ENCODE data around the gene TEKTIP1.
"Not testable (repeated sequence)": the region's sequence is repeated elsewhere in the genome, so short reads cannot be mapped to it uniquely, and the experiment has no call there.

DNA sequence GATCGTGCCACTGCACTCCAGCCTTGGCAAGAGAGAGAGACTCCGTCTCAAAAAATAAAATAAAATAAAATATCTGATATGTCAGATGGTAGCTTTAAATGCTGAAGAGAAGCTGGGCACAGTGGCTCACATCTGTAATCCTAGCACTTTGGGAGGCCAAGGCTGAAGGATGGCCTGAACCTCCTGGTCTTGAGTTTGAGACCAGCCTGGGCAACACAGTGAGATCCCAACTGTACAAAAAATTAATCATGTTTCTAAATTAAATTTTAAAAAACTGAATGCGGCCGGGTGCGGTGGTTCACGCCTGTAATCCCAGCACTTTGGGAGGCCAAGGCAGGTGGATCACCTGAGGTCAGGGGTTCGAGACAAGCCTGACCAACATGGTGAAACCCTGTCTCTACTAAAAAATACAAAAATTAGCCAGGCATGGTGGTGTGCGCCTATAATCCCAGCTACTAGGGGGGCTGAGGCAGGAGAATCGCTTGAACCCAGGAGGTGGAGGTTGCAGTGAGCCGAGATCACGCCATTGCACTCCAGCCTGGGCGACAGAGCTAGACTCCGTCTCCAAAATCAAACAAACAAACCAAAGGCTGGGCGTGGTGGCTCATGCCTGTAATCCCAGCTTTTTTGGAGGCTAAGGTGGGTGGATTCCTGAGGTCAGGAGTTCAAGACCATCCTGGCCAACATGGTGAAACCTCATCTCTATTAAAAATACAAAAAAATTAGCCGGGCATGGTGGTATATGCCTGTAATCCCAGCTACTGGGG lies 45.2 kb downstream of the TEKTIP1 start:
- TF ChIP-seq POLR2A (IDR thresholded peaks at IDR 0.05): not testable (repeated sequence)
- TF ChIP-seq, protein P1, sequence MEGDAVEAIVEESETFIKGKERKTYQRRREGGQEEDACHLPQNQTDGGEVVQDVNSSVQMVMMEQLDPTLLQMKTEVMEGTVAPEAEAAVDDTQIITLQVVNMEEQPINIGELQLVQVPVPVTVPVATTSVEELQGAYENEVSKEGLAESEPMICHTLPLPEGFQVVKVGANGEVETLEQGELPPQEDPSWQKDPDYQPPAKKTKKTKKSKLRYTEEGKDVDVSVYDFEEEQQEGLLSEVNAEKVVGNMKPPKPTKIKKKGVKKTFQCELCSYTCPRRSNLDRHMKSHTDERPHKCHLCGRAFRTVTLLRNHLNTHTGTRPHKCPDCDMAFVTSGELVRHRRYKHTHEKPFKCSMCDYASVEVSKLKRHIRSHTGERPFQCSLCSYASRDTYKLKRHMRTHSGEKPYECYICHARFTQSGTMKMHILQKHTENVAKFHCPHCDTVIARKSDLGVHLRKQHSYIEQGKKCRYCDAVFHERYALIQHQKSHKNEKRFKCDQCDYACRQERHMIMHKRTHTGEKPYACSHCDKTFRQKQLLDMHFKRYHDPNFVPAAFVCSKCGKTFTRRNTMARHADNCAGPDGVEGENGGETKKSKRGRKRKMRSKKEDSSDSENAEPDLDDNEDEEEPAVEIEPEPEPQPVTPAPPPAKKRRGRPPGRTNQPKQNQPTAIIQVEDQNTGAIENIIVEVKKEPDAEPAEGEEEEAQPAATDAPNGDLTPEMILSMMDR (IDR thresholded peaks at IDR 0.05): not testable (repeated sequence)
